GM12873 (cell line): ENCODE data around the gene MED12L.

Source experiments
- CTCF ChIP-seq: IDR thresholded peaks from 2 replicates; pipeline ENCODE4 v1.5.1; 2012; ENCODE audit warnings: low read depth, mild to moderate bottlenecking, moderate library complexity, low read length, control low read depth; ENCODE audit not compliant: insufficient read depth; ENCODE audit errors: missing control alignments

Gene MED12L

GRCh38 chr3:151300539-151300938 is 215.1 kb downstream of the MED12L start:
- no peak for TF ChIP-seq CTCF

- TF ChIP-seq CTCF, result no peak
Observed at GRCh38 chr3:151301787-151302186, 216.3 kb downstream of the MED12L start.

- no peak for TF ChIP-seq CTCF
Observed at GRCh38 chr3:151303751-151304150, 218.3 kb downstream of the MED12L start.

GRCh38 chr3:151305060-151305774 is 219.8 kb downstream of the MED12L start:
- no peak for TF ChIP-seq CTCF

- no peak for TF ChIP-seq CTCF
Observed at GRCh38 chr3:151305775-151306151, 220.3 kb downstream of the MED12L start.

- no peak for TF ChIP-seq CTCF
Observed at GRCh38 chr3:151306168-151306810, 220.8 kb downstream of the MED12L start.

- no peak for TF ChIP-seq CTCF
Observed at GRCh38 chr3:151307131-151307530, 221.7 kb downstream of the MED12L start.
